Epithelial cell of alveolus of lung (primary cell): ENCODE data around the gene ZNF638. TPM values are rescaled to one million over a fixed set of nuclear protein-coding genes. Genes with fewer than 3 reads are reported as not detected.

Source experiments
- total RNA-seq: library from RNA; depleted of rRNA; stranded (reverse); fragments of >200 nt; gene quantifications from 2 replicates; pipeline ENCODE4 v1.2.1, GENCODE V29; 2015

Gene ZNF638, protein sequence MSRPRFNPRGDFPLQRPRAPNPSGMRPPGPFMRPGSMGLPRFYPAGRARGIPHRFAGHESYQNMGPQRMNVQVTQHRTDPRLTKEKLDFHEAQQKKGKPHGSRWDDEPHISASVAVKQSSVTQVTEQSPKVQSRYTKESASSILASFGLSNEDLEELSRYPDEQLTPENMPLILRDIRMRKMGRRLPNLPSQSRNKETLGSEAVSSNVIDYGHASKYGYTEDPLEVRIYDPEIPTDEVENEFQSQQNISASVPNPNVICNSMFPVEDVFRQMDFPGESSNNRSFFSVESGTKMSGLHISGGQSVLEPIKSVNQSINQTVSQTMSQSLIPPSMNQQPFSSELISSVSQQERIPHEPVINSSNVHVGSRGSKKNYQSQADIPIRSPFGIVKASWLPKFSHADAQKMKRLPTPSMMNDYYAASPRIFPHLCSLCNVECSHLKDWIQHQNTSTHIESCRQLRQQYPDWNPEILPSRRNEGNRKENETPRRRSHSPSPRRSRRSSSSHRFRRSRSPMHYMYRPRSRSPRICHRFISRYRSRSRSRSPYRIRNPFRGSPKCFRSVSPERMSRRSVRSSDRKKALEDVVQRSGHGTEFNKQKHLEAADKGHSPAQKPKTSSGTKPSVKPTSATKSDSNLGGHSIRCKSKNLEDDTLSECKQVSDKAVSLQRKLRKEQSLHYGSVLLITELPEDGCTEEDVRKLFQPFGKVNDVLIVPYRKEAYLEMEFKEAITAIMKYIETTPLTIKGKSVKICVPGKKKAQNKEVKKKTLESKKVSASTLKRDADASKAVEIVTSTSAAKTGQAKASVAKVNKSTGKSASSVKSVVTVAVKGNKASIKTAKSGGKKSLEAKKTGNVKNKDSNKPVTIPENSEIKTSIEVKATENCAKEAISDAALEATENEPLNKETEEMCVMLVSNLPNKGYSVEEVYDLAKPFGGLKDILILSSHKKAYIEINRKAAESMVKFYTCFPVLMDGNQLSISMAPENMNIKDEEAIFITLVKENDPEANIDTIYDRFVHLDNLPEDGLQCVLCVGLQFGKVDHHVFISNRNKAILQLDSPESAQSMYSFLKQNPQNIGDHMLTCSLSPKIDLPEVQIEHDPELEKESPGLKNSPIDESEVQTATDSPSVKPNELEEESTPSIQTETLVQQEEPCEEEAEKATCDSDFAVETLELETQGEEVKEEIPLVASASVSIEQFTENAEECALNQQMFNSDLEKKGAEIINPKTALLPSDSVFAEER (N-terminal part only)
- 40.3 and 76.5 TPM in 2 replicates for total RNA-seq

GRCh38 chr2:71331581-71332434, at the start of gene ZNF638:
Gene ZNF638, plus strand, starts transcription at chr2:71331782. Its CDS starts 17,173 bp downstream, at chr2:71348955.

GRCh38 chr2:71453404-71454220, 122.0 kb downstream of the ZNF638 start, which contains the start of gene DYSF:
Gene DYSF, plus strand, starts transcription at chr2:71453561.

Other genes with a start within 250 kb of the ZNF638 start
- 15.4 and 19.6 TPM in 2 replicates for gene MCEE, start 201.6 kb upstream of the ZNF638 start, total RNA-seq
- 20.4 and 22.4 TPM in 2 replicates for gene MPHOSPH10, start 201.1 kb upstream of the ZNF638 start, total RNA-seq
- gene PAIP2B, start 104.7 kb upstream of the ZNF638 start, total RNA-seq, result 0.52 and 1.0 TPM in 2 replicates
- 1.4 and 4.3 TPM in 2 replicates for gene DYSF, start 121.8 kb downstream of the ZNF638 start, total RNA-seq